Trophoblast cell (in vitro differentiated cells and primary cell): ENCODE measurements around the gene BRD3OS.
"Not testable (repeated sequence)": the region's sequence is repeated elsewhere in the genome, so short reads cannot be mapped to it uniquely, and the experiment has no call there.

Experiments
- DNase-seq, 2 donors: peaks; one replicate each; pipeline ENCODE4 v3.0.0-alpha.2; 2016
- H2AFZ ChIP-seq: 2 replicates; pipeline ENCODE4 v1.6.1; 2013; ENCODE audit warnings: low read length, moderate library complexity, mild to moderate bottlenecking; ENCODE audit not compliant: insufficient read depth, poor library complexity
- H2AK5ac ChIP-seq: 2 replicates; pipeline ENCODE4 v1.6.1; 2013; ENCODE audit warnings: mild to moderate bottlenecking, low read length
- H2BK120ac ChIP-seq: 2 replicates; pipeline ENCODE4 v1.6.1; 2013; ENCODE audit warnings: low read length, mild to moderate bottlenecking, moderate library complexity; ENCODE audit not compliant: insufficient read depth, poor library complexity
- H2BK12ac ChIP-seq: 2 replicates; pipeline ENCODE4 v1.6.1; 2013; ENCODE audit warnings: mild to moderate bottlenecking, low read length, moderate library complexity
- H2BK5ac ChIP-seq: 2 replicates; pipeline ENCODE4 v1.6.1; 2013; ENCODE audit warnings: low read length, low read depth, moderate library complexity, mild to moderate bottlenecking; ENCODE audit not compliant: poor library complexity
- H3K14ac ChIP-seq: 2 replicates; pipeline ENCODE4 v1.6.1; 2013; ENCODE audit warnings: mild to moderate bottlenecking, low read length
- H3K18ac ChIP-seq: 2 replicates; pipeline ENCODE4 v1.6.1; 2013; ENCODE audit warnings: mild to moderate bottlenecking, low read length
- H3K23ac ChIP-seq: 2 replicates; pipeline ENCODE4 v1.6.1; 2013; ENCODE audit warnings: low read length
- H3K27ac ChIP-seq: 2 replicates; pipeline ENCODE4 v1.5.1; 2013; ENCODE audit warnings: low read depth, mild to moderate bottlenecking, inconsistent platforms, low read length, moderate library complexity
- H3K27me3 ChIP-seq: 2 replicates; pipeline ENCODE4 v1.6.1; 2013; ENCODE audit warnings: inconsistent platforms, mild to moderate bottlenecking, low read length, moderate library complexity; ENCODE audit not compliant: insufficient read depth
- H3K36me3 ChIP-seq, 2 experiments: 1 replicate in 1 of 2; 2 replicates in 1 of 2; pipeline ENCODE4 v1.6.1; 2013; ENCODE audit warnings: low read length in 2 of 2, mild to moderate bottlenecking in 2 of 2, moderate library complexity in 1 of 2; ENCODE audit not compliant: insufficient read depth in 2 of 2, control insufficient read depth in 1 of 2
- H3K4ac ChIP-seq: 2 replicates; pipeline ENCODE4 v1.6.1; 2013; ENCODE audit warnings: low read depth, mild to moderate bottlenecking, low read length, moderate library complexity
- H3K4me1 ChIP-seq, 2 experiments: 1 replicate in 1 of 2; 2 replicates in 1 of 2; pipeline ENCODE4 v1.6.1; 2013; ENCODE audit warnings: low read length in 2 of 2, mild to moderate bottlenecking in 2 of 2, moderate library complexity in 1 of 2; ENCODE audit not compliant: insufficient read depth in 2 of 2, control insufficient read depth in 1 of 2
- H3K4me2 ChIP-seq: 2 replicates; pipeline ENCODE4 v1.6.1; 2013; ENCODE audit warnings: inconsistent platforms, mild to moderate bottlenecking, low read length, moderate library complexity
- H3K4me3 ChIP-seq: 2 replicates; pipeline ENCODE4 v1.5.1; 2013; ENCODE audit warnings: mild to moderate bottlenecking, low read depth, low read length, inconsistent platforms
- H3K79me1 ChIP-seq: one replicate; pipeline ENCODE4 v1.6.1; 2013; ENCODE audit warnings: low read length
- H3K79me2 ChIP-seq: 2 replicates; pipeline ENCODE4 v1.6.1; 2013; ENCODE audit warnings: low read length, mild to moderate bottlenecking; ENCODE audit not compliant: control insufficient read depth, insufficient read depth, poor library complexity
- H3K9ac ChIP-seq: 2 replicates; pipeline ENCODE4 v1.6.1; 2013; ENCODE audit warnings: mild to moderate bottlenecking, low read length
- H3K9me3 ChIP-seq: 2 replicates; pipeline ENCODE4 v1.6.1; 2013; ENCODE audit warnings: low read depth, mild to moderate bottlenecking, control low read depth, inconsistent platforms, low read length; ENCODE audit not compliant: insufficient read depth
- H4K12ac ChIP-seq: 2 replicates; pipeline ENCODE4 v1.6.1; 2013; ENCODE audit warnings: low read depth, mild to moderate bottlenecking, low read length, moderate library complexity
- H4K8ac ChIP-seq: 2 replicates; pipeline ENCODE4 v1.6.1; 2013; ENCODE audit warnings: low read depth, mild to moderate bottlenecking, low read length, moderate library complexity
- H4K91ac ChIP-seq: one replicate; pipeline ENCODE4 v1.6.1; 2013; ENCODE audit warnings: low read depth, mild to moderate bottlenecking, low read length, moderate library complexity
- WGBS: extraction: QIAGEN DNeasy Blood & Tissue Kit; methylation state at CpG from one replicate; pipeline ENCODE4 v1.1.7; 2013; ENCODE audit warnings: missing lambda C conversion rate; ENCODE audit not compliant: insufficient read length, insufficient coverage; ENCODE audit errors: extremely low coverage; 5-methylcytosine and 5-hydroxymethylcytosine counted together

Gene BRD3OS

GRCh38 chr9:134072683-134073082 lies 47.4 kb downstream of the BRD3OS start:
- H3K4me3 ChIP-seq, H3K23ac ChIP-seq, H3K9ac ChIP-seq, H4K91ac ChIP-seq, H3K14ac ChIP-seq, H2BK12ac ChIP-seq, H4K12ac ChIP-seq, H3K27me3 ChIP-seq, DNase-seq, H3K4me1 ChIP-seq, H3K4ac ChIP-seq, H4K8ac ChIP-seq, H3K4me2 ChIP-seq, H3K18ac ChIP-seq, H2AK5ac ChIP-seq, H2BK5ac ChIP-seq, H3K79me2 ChIP-seq, H3K27ac ChIP-seq, H2BK120ac ChIP-seq, H3K36me3 ChIP-seq, H3K79me1 ChIP-seq, H2AFZ ChIP-seq: not testable (repeated sequence)
- peaks cover 11% of the 10 kb centered on the region for H3K9me3 ChIP-seq
- WGBS, result no CpG with 5 or more reads among the region's 7 CpGs

- Histone ChIP-seq H3K4me3 (no peak overlapping the region), H3K23ac (no peak overlapping the region), H2BK120ac (no peak overlapping the region), H4K12ac (no peak overlapping the region), H3K27me3 (no peaks in the 10 kb centered on the region), H3K36me3 (no peaks in the 10 kb centered on the region), H2AFZ (no peak overlapping the region), H3K79me1 (peaks cover 2% of the 10 kb centered on the region), H3K79me2 (peaks cover 2% of the 10 kb centered on the region), H4K91ac (no peak overlapping the region), H3K4me2 (no peak overlapping the region), H2BK5ac (no peak overlapping the region), H3K18ac (no peak overlapping the region), H4K8ac (no peak overlapping the region), H3K4ac (no peak overlapping the region), H3K14ac (no peak overlapping the region), H3K9me3 (peaks cover 11% of the 10 kb centered on the region), H2BK12ac (no peak overlapping the region), H3K4me1 (no peaks in the 10 kb centered on the region), H3K9ac (no peak overlapping the region), H2AK5ac (no peak overlapping the region), H3K27ac (no peak overlapping the region)
- no CpG with 5 or more reads among the region's 6 CpGs for WGBS
- no peak for DNase-seq
Measured at GRCh38 chr9:134073500-134073899, 48.2 kb downstream of the BRD3OS start.

- not testable (repeated sequence) for H2BK5ac ChIP-seq, H3K4ac ChIP-seq, H3K4me3 ChIP-seq, H2BK12ac ChIP-seq, H2AK5ac ChIP-seq, H3K4me2 ChIP-seq, H3K27me3 ChIP-seq, H2AFZ ChIP-seq, H3K36me3 ChIP-seq, H4K91ac ChIP-seq, H3K79me2 ChIP-seq, DNase-seq, H3K79me1 ChIP-seq, H4K8ac ChIP-seq, H3K4me1 ChIP-seq, H3K9ac ChIP-seq, H3K18ac ChIP-seq, H3K27ac ChIP-seq, H2BK120ac ChIP-seq, H3K14ac ChIP-seq, H4K12ac ChIP-seq, H3K23ac ChIP-seq
- WGBS, result no CpG with 5 or more reads among the region's 31 CpGs
- peaks cover 15% of the 10 kb centered on the region for H3K9me3 ChIP-seq
Measured at GRCh38 chr9:134075689-134076088, 50.4 kb downstream of the BRD3OS start.

- Histone ChIP-seq H2AFZ (no peak overlapping the region), H3K4ac (no peak overlapping the region)
- WGBS, result no CpG with 5 or more reads among the region's 1 CpG
Measured at GRCh38 chr9:134076644-134077043, 51.4 kb downstream of the BRD3OS start.

More at GRCh38 chr9:134076644-134077043, 51.4 kb downstream of the BRD3OS start:
- Histone ChIP-seq H3K36me3 (no peaks in the 10 kb centered on the region), H3K79me1 (no peaks in the 10 kb centered on the region), H2BK5ac (no peak overlapping the region), H4K8ac (no peak overlapping the region), H3K23ac (no peak overlapping the region), H3K4me2 (no peak overlapping the region), H4K91ac (no peak overlapping the region), H3K18ac (no peak overlapping the region), H2AK5ac (no peak overlapping the region), H3K27ac (no peak overlapping the region), H3K27me3 (no peaks in the 10 kb centered on the region), H3K79me2 (no peaks in the 10 kb centered on the region), H3K9ac (no peak overlapping the region), H2BK12ac (no peak overlapping the region), H3K14ac (no peak overlapping the region), H2BK120ac (no peak overlapping the region), H3K4me3 (no peak overlapping the region), H4K12ac (no peak overlapping the region), H3K9me3 (peaks cover 10% of the 10 kb centered on the region), H3K4me1 (no peaks in the 10 kb centered on the region)
- peak in 1 of 2 donors; percentile 53 for DNase-seq
